ENCODE measurements around the gene GABBR2.

DNA sequence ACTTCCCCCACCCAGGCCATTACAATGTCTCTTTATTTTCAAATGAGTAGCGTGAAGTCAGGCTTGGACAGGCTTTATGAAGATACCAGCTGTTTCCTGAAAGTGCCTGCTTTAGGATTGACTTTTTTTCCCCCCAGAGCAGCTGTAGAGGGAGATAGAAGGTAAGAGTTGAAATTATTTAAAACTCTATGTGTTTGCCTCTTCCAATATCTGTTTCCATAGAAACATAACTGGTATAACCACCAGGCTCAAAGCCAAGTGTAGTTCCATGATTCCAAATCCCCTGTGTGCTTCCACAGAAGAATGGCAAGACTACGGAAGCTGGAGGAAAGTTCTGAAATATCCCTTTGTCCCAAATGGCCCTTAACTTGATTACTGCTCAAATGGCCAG, 365.9 kb downstream of the GABBR2 start:
- TF ChIP-seq, protein P1, sequence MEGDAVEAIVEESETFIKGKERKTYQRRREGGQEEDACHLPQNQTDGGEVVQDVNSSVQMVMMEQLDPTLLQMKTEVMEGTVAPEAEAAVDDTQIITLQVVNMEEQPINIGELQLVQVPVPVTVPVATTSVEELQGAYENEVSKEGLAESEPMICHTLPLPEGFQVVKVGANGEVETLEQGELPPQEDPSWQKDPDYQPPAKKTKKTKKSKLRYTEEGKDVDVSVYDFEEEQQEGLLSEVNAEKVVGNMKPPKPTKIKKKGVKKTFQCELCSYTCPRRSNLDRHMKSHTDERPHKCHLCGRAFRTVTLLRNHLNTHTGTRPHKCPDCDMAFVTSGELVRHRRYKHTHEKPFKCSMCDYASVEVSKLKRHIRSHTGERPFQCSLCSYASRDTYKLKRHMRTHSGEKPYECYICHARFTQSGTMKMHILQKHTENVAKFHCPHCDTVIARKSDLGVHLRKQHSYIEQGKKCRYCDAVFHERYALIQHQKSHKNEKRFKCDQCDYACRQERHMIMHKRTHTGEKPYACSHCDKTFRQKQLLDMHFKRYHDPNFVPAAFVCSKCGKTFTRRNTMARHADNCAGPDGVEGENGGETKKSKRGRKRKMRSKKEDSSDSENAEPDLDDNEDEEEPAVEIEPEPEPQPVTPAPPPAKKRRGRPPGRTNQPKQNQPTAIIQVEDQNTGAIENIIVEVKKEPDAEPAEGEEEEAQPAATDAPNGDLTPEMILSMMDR (optimal IDR thresholded peaks at IDR 0.05 in 1 of 3, IDR thresholded peaks at IDR 0.05 in 1 of 3, conservative IDR thresholded peaks at IDR 0.05 in 1 of 3; ENCODE audit: extremely low read depth in 1 of 3, insufficient read depth in 2 of 3, low read length in 3 of 3) = no peak
- TF ChIP-seq EZH2 (IDR thresholded peaks at IDR 0.05; ENCODE audit: low read length) = no peak
